ENCODE measurements around the gene ACYP2. TPM values are rescaled to one million over a fixed set of nuclear protein-coding genes. Genes with fewer than 3 reads are reported as not detected.

The ACYP2 gene
- total and polyA plus RNA-seq, 2 donors from 2014 or later: 16.7 to 24.5 TPM

- no peaks in the 10 kb centered on the region for H3K36me3 ChIP-seq (ENCODE audit: control insufficient read depth in 2 of 3, insufficient read depth in 3 of 3, low read length in 3 of 3)
- TF ChIP-seq, protein P1, sequence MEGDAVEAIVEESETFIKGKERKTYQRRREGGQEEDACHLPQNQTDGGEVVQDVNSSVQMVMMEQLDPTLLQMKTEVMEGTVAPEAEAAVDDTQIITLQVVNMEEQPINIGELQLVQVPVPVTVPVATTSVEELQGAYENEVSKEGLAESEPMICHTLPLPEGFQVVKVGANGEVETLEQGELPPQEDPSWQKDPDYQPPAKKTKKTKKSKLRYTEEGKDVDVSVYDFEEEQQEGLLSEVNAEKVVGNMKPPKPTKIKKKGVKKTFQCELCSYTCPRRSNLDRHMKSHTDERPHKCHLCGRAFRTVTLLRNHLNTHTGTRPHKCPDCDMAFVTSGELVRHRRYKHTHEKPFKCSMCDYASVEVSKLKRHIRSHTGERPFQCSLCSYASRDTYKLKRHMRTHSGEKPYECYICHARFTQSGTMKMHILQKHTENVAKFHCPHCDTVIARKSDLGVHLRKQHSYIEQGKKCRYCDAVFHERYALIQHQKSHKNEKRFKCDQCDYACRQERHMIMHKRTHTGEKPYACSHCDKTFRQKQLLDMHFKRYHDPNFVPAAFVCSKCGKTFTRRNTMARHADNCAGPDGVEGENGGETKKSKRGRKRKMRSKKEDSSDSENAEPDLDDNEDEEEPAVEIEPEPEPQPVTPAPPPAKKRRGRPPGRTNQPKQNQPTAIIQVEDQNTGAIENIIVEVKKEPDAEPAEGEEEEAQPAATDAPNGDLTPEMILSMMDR (IDR thresholded peaks at IDR 0.05; ENCODE audit: borderline replicate concordance, extremely low read depth, insufficient read depth): no peak
- DNase-seq (no peak), FAIRE-seq (no peak)
- intact Hi-C loops (cut with DNase I): no loop called here
- no peaks in the 10 kb centered on the region for H3K27me3 ChIP-seq (ENCODE audit: control insufficient read depth, insufficient read depth, low read length)
- H3K27ac ChIP-seq (ENCODE audit: low read depth in 2 of 2, low read length in 2 of 2): no peak overlapping the region
- no peaks in the 10 kb centered on the region for H3K4me1 ChIP-seq (ENCODE audit: control insufficient read depth in 2 of 3, insufficient read depth in 2 of 3, low read depth in 1 of 3, low read length in 3 of 3)
- no peak overlapping the region for H3K9ac ChIP-seq (ENCODE audit: low read length in 3 of 3)
- H3K4me3 ChIP-seq (ENCODE audit: low read length in 3 of 3): no peak overlapping the region
- no peaks in the 10 kb centered on the region for H3K9me3 ChIP-seq (ENCODE audit: control insufficient read depth in 2 of 3, insufficient read depth in 1 of 3, low read length in 3 of 3)
Measured at GRCh38 chr2:54308186-54308585, 192.8 kb downstream of the ACYP2 start.

- H3K36me3 ChIP-seq (ENCODE audit: control insufficient read depth in 2 of 3, insufficient read depth in 3 of 3, low read length in 3 of 3): no peaks in the 10 kb centered on the region
- FAIRE-seq: no peak
Measured at GRCh38 chr2:54308782-54309181, 193.4 kb downstream of the ACYP2 start.

DNA sequence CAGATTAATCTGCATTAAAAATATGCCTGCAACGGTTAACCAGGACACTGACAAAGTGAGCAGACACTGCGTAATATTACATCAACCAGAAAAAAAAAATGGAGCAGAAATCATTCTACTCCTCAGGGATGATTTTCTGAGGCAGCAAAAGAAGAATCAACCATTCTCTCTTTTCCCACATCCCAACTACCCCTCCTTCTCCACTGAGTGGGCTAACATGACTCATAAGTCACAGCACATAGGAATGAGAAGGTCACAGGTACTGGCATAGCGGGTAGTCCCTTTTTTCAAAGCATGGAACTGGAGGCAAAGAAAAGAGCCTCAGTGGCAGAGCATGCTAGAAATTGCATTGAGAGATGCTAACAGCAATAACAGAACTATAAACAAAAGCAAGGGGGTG is 194.9 kb downstream of the ACYP2 start:
- Histone ChIP-seq H3K9me3 (ENCODE audit: control insufficient read depth in 2 of 3, insufficient read depth in 1 of 3, low read length in 3 of 3) (no peaks in the 10 kb centered on the region), H3K4me1 (ENCODE audit: control insufficient read depth in 2 of 3, insufficient read depth in 2 of 3, low read depth in 1 of 3, low read length in 3 of 3) (no peaks in the 10 kb centered on the region), H3K27me3 (ENCODE audit: control insufficient read depth, insufficient read depth, low read length) (no peaks in the 10 kb centered on the region), H3K36me3 (ENCODE audit: control insufficient read depth in 2 of 3, insufficient read depth in 3 of 3, low read length in 3 of 3) (no peaks in the 10 kb centered on the region), H3K27ac (ENCODE audit: low read depth in 2 of 2, low read length in 2 of 2) (no peak overlapping the region), H3K4me3 (ENCODE audit: low read length in 3 of 3) (no peak overlapping the region), H3K9ac (ENCODE audit: low read length in 3 of 3) (no peak overlapping the region)
- no peak for DNase-seq
- no peak for FAIRE-seq
- intact Hi-C loops (cut with DNase I): no loop called here
- TF ChIP-seq, protein P1 (IDR thresholded peaks at IDR 0.05; ENCODE audit: borderline replicate concordance, extremely low read depth, insufficient read depth): no peak

More at GRCh38 chr2:54308782-54309181, 193.4 kb downstream of the ACYP2 start:
- Histone ChIP-seq H3K4me3 (ENCODE audit: low read length in 3 of 3) (no peak overlapping the region), H3K9me3 (ENCODE audit: control insufficient read depth in 2 of 3, insufficient read depth in 1 of 3, low read length in 3 of 3) (no peaks in the 10 kb centered on the region), H3K27me3 (ENCODE audit: control insufficient read depth, insufficient read depth, low read length) (no peaks in the 10 kb centered on the region), H3K4me1 (ENCODE audit: control insufficient read depth in 2 of 3, insufficient read depth in 2 of 3, low read depth in 1 of 3, low read length in 3 of 3) (no peaks in the 10 kb centered on the region), H3K9ac (ENCODE audit: low read length in 3 of 3) (no peak overlapping the region), H3K27ac (ENCODE audit: low read depth in 2 of 2, low read length in 2 of 2) (no peak overlapping the region)
- DNase-seq: no peak
- intact Hi-C loops (cut with DNase I): no loop called here
- TF ChIP-seq, protein P1 (IDR thresholded peaks at IDR 0.05; ENCODE audit: borderline replicate concordance, extremely low read depth, insufficient read depth): no peak

DNA sequence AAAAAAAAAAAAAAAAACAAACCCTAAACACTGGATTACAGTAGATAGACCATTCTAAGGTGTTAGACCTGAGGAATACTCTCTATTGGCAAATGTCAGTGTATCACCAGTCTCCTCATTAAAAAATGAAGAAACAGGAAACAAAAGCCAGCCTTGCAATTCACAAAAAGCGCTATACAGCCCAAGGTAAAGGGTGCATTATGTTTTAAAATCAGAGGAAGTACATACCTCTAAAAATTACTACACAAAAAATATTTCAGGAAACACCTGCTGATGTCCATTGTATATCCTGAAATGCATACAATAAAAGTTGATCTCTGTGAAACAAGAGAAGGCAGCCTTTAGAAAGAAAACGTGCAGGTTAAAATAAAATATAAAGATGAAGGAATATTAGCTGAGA is 195.5 kb downstream of the ACYP2 start:
- no peak overlapping the region for H3K4me3 ChIP-seq (ENCODE audit: low read length in 3 of 3)
- intact Hi-C loops (cut with DNase I): no loop called here
- H3K4me1 ChIP-seq (ENCODE audit: control insufficient read depth in 2 of 3, insufficient read depth in 2 of 3, low read depth in 1 of 3, low read length in 3 of 3): no peaks in the 10 kb centered on the region
- H3K36me3 ChIP-seq (ENCODE audit: control insufficient read depth in 2 of 3, insufficient read depth in 3 of 3, low read length in 3 of 3): no peaks in the 10 kb centered on the region
- DNase-seq: no peak
- no peak overlapping the region for H3K27ac ChIP-seq (ENCODE audit: low read depth in 2 of 2, low read length in 2 of 2)
- no peaks in the 10 kb centered on the region for H3K27me3 ChIP-seq (ENCODE audit: control insufficient read depth, insufficient read depth, low read length)
- no peak for FAIRE-seq
- no peak overlapping the region for H3K9ac ChIP-seq (ENCODE audit: low read length in 3 of 3)
- TF ChIP-seq, protein P1 (IDR thresholded peaks at IDR 0.05; ENCODE audit: borderline replicate concordance, extremely low read depth, insufficient read depth): no peak
- no peaks in the 10 kb centered on the region for H3K9me3 ChIP-seq (ENCODE audit: control insufficient read depth in 2 of 3, insufficient read depth in 1 of 3, low read length in 3 of 3)
